GM18858 (cell line): ENCODE results near the gene LRCOL1.
"Not testable (repeated sequence)": the region's sequence is repeated elsewhere in the genome, so short reads cannot be mapped to it uniquely, and the experiment has no call there.

Experiments
- ATAC-seq: cut with Tn5 transposase; IDR thresholded peaks from one replicate; pipeline ENCODE4 v1.9.1; 2021; ENCODE audit not compliant: unreplicated experiment

The LRCOL1 gene

DNA sequence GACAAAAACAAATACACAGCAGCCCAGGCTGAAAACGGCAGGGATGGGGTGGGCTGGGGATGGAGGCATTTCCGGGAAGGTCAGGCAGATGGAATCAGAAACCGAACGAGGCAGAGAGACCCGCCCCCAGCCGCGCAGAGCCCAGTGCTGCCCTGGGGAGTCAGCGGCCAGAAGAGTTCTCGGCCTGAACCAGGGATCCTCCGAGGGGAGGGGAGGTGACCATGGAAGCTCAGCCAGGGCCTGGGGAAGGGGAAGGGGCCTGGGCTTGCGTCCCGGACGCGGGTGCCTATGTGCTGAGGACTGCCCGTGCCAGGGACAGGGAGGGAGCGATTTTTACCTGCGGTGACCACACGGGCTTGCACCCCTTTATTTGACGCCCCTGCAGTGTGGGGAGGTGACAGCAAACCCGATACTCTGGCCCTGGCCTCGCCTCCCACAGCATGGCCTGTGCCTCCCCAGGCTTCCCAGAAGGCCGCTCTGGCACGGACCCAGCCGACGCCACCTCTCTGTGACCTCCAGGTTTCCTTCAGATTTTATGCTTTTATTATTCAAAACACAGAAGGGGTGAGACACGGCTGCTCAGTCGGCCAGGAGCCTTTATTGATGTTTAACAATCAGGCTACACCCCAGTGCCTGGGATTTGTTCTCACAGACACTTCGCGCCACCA, 7.7 kb downstream of the LRCOL1 start:
- no peak for ATAC-seq

DNA sequence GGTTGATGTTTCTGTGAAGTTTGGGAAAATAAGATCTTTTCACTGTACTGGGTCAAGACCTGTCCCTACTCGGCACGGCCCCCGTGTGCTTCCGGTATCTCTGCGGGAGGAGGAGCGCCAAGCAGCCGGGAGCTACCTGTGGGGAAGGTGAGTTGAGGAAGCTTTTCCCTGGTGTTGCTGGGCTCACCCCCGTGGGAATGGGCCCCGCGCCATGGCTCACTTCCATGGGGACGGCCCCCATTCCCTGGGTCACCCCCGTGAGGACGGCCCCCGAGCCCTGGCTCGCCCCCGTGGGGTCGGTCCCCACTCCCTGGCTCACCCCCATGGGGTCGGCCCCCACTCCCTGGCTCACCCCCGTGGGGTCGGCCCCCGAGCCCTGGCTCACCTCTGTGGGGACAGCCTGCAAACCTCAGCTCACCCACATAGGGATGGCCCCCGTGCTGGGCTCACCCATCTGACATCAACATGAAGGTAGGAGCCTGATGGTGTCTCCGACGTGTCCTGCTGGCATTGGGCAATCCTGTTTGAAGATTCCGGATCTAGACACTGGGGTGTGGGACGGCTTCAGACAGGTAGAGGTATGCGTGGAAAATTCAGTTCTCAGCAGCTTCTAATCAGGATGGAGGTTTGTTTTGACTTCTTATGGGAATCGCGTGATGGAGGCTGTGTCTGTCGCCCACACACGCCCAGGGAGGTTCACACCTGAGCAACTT, 9.1 kb downstream of the LRCOL1 start:
- no peak for ATAC-seq

DNA sequence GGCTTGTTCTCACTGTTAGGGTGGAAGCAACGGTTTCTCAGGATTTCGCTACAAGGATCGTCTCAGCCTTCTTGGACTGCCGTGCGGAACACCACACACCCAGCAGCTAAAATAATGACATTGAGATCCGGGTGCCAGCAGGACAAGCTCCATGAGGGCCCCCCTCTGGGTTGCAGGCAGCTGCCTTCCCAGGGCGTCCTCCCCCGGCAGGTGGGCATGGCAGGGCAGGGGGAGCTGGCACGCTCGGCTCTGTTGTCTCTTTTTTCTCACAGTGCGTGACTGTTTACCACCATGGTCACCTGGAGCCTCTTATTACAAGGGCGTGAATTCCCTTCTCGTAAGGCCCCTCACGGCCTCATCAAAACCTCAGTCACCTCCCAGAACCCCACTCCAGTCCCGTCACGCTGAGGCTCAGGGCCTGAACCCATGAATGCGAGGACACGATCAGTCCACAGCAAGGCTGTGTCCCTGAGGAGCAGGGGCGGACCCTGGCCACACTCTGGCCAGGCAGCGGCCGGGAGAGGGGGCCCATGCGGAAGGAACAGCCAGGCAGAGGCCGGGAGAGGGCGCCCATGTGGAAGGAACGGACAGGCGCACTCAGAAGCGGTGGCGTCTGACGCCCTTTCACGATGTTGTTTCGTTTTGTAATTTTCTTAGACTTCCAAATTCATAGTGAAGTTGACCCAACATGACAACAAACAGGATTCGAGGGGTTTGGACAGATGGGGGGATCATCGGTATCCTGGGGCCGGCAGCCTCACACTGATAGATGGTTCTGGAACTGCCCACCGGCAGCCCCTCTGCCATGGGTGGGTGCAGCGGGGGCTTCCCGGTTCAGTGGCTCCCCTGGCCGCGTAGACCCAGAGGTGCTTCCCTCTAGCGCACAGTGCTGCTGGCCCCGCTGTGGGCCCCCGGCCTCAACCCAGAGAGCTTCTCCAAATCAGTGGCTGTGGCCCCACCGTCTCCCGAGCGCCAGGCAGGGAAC, 10.0 kb downstream of the LRCOL1 start:
- no peak for ATAC-seq

DNA sequence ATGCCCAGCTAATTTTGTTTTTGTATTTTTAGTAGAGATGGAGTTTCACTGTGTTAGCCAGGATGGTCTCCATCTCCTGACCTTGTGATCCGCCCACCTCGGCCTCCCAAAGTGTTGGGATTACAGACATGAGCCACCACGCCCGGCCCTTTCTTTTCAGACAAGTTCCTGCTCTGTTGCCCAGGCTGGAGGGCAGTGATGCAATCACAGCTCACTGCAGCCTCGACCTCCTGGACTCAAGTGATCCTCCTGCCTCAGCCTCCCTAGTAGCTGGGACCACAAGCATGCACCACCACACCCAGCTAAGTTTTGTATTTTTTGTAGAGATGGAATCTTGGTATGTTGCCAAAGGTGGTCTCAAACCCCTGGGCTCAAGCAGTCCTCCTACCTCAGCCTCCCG, 10.9 kb downstream of the LRCOL1 start:
- not testable (repeated sequence) for ATAC-seq

DNA sequence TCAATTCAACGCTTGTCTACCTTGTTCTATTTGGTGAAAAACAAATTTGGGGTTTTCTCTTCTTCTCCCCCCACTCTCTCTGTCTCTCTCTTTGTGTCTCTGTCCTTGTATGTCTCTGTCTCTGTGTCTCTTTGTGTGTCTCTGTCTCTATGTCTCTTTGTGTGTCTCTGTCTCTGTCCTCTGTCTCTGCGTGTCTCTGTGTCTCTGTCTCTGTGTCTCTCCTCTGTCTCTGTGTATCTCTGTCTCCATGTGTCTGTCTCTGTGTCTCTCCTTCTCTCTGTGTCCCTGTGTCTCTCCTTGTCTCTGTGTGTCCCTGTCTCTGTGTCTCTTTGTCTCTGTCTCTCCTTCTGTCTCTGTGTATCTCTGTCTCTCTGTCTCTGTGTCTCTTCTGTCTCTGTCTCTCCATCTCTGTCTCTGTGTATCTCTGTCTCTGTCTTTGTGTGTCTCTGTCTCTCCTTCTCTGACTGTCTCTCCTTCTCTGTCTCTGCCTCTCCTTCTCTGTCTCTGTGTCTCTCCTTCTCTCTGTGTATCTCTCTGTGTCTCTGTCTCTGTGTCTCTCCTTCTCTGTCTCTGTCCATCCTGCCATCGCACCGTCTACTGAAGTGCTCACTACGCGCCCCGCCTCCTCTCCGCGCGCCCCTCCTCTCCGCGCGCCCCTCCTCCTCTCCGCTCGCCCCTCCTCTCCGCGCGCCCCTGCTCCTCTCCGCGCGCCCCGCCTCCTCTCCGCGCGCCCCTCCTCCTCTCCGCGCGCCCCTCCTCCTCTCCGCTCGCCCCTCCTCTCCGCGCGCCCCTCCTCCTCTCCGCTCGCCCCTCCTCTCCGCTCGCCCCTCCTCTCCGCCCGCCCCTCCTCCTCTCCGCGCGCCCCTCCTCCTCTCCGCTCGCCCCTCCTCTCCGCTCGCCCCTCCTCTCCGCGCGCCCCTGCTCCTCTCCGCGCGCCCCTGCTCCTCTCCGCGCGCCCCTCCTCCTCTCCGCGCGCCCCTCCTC, 12.8 kb downstream of the LRCOL1 start:
- no peak for ATAC-seq

DNA sequence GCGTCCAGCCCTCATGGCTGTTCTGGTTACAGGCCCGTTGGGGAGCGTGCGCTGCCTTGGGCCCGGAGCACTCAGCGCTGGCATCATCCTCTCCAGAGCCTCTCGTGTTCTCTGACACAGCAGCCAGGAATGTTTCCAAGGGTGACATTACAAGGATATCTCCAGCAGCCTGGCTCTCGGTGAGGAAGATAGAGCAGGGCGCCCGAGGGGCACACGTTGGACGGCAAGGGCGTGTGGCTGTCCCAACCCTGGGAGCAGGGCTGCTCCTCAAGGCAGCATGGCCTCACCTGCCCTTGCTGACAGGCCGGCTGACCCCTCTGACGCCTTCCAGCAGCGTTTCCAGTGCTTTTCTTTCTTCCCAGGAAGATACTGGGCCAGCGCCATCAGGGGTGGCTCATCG, 14.4 kb downstream of the LRCOL1 start:
- no peak for ATAC-seq

DNA sequence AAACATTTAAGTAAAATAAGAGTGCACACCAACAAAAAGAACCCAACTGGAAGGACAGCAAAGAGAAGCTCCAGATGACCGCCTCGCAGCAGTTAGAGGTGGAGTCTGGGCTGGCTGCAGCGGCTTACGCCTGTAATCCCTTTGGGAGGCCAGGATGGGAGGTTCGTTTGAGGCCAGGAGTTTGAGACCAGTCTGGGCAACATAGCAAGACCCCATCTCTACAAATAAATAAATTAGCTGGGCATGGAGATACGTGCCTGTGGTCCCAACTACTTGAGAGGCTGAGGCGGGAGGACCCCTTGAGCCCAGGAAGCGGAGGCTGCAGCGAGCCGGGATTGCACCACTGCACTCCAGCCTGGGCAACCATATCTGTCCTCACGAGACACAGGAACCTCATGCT, 15.2 kb downstream of the LRCOL1 start:
- ATAC-seq, result no peak

DNA sequence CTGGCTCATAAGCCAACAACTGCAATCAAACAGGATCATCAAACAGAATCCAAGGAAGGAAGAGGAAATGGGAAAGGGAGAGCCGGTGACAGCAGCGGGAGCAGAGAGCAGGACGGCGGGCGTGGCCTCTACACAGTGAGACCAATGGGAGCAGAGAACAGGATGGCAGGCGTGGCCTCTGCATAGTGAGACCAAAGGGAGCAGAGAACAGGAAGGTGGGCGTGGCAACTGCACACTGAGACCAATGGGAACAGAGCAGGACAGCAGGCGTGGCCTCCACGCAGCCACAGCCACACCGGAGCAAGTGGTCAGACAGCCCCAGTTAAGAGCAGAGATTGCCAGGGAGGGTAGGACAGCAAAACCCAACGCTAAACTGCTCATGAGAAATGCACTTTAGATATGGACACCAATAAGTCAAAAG, 16.4 kb downstream of the LRCOL1 start:
- no peak for ATAC-seq

DNA sequence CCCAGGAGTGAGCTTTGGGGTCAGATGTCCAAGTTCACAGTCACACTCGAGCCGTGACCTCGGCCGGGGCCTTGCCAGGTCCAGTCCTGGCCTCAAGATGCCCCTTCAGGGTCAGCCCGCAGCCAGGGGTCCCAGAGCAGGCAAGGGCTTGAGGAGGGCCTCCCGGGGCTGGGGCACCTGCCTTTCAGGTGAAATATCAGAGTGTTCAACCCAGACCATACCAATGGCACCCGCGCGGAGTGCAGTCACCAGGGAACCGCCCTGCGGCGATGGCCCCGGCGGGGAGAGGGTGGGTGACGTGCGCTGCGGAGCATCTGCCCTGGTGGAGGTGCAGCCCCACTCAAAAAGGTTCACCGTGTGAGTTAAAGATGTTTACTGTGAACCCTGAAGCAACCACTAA, 16.9 kb downstream of the LRCOL1 start:
- ATAC-seq, result no peak

DNA sequence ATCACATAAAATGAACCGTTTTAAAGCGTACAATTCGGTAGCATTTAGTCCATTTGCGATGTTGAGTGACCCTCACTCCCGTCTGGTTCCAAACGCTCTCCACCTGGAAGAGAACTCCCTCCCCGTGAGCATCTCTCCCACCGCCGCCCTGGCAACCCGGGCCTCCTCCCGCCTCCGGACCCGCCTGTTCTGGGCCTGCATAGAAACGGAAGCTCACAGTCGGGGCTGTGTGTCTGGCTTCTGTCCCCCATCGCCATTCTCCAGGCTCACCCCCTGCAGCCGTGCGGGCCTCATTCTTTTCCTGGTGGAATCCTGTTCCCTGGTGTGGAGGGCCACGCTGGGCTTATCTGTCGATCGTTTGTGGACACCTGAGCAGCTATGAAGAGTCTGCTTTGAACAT, 17.3 kb downstream of the LRCOL1 start:
- no peak for ATAC-seq

DNA sequence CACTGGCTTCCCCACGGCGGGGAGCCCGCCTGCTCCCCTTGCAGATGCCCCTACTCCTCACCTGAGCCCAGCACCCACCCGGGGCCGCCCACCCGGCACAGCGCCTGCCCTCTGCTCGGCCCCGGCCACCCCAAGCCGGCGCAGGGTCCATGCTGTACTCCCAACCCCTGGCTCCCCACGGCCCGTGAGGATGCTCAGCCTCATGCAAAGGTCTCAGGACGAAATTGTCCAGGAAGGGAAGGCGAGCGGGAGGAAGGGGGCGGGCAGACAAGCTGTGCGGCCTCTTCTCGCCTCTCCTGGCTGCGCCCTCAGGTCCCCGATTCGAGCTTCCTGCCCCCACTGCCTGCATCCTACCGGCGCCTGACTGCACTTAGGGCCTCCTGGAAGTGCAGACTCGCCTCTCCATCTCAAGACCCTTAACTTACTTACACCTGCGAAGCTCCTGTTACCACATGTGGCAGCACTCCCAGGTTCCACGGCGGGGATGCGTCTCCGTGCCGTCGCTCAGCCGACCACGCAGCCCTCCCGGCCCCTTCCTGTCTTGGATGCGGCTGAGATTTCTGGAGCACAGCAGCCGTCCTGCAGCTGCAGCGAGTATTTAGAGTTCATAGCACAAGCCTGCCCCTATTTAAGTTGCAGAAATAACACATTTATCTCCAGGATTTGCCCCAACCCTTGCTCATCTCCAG, 18.0 kb downstream of the LRCOL1 start:
- ATAC-seq, result no peak

DNA sequence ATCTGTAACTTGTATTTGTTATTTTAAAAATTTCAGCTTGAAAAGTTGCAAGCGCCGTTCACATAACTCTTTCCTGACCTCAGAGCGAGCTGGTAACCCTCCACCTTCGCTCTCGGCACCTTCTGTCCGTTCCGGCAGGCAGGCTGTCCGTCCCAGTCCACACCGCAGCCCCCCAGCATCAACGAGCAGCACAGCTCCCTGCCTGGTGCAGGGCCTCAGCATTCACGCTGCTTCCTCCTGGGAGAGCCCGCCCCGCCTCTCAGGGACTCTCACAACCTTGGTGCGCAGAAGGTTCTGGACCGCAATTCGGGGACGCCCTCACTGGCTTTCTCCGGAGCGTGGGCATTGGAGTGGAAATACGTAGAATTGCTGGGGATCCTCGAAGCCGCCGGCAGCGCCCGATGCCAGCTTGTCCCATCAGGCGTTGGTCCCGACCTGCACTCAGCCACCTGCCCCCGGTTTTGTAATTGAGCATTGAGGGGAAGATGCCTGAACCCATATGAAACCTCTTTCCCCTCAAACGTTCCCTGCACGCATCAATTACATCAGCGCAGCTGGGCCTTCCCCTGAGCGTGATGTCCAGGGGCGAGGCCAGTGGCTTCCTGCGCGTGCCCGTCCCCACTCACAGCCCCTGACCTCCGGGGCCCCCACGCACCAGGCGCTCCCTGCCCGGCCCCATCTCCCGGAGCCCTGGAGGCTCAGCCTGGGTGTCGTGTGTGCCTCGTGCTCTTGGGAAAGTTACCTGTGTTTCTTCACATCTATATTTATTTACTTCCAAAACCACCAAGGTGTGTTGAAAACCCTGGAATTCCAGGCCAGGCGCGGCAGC, 19.1 kb downstream of the LRCOL1 start:
- ATAC-seq, result no peak

DNA sequence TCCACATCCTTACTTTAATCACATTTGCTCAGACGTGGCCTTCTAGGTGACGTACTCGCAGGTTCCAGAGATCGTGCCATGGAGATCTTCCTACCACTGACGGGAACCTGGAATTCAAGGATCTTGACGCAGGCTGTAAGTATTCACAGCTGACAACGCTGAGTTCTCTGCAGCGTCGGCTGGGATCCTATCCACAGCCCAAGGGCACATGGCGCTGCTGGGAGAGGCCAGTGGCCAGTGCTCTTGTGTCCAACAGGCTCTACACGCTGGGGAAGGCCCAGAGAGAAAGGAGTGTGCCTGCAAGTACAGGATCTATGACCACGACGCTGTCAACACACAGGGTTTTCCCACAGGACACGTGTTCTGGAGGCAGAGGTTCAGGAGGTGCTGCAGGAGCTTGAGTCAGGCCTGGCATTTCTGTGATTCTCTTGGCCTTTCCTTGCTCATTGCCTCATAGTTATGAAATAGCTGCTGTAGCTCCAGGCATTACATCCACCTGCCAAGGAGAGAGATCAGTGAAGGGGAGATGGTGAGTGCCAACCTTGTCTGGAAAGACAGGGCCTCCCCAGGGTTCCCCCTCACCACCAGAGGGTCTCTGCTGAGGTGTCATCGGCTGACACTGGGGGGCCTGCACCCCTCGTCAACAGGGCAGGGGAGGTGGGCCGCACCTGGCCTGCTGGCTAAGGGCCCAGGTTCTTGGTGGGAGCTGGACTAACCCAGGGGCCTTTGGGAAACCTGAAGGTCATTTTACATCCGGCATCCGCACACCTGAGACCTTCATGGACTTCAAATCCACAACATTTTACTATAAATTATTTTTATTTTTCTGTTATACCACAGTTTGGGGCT, 21.3 kb downstream of the LRCOL1 start:
- ATAC-seq, result no peak

DNA sequence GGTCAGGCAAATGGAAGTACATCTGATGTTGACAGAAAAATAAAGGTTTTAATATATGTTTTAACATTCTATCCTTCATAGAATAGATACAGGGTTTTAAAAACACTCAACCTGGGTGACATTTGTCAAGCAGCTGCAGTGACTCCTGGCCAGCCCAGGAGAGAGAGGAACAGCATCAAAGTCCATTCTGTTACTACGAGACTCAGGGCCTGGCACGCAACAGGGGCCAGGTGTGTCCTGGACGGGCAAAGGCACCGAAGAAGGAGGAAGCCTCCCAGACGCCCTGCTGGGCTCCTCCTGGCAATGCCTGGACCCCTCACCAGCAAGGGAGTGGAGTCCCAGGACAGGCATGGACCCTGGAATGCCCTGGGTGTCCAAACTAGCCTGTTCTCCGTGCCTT, 22.1 kb downstream of the LRCOL1 start:
- ATAC-seq, result no peak

DNA sequence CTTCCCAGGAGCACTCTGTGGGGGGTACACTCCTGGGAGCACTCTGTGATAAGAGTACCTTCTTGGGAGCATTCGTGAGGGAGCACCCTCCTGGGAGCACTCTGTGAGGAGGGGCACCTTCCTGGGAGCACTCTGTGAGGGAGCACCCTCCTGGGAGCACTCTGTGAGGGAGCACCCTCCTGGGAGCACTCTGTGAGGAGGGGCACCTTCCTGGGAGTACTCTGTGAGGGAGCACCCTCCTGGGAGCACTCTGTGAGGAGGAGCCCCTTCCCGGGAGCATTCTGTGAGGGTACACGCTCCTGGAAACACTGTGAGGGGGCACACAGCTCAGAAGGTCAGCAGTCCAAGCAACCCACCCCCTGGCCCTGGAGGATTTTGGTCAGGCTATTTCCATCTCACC, 22.6 kb downstream of the LRCOL1 start:
- ATAC-seq, result no peak

DNA sequence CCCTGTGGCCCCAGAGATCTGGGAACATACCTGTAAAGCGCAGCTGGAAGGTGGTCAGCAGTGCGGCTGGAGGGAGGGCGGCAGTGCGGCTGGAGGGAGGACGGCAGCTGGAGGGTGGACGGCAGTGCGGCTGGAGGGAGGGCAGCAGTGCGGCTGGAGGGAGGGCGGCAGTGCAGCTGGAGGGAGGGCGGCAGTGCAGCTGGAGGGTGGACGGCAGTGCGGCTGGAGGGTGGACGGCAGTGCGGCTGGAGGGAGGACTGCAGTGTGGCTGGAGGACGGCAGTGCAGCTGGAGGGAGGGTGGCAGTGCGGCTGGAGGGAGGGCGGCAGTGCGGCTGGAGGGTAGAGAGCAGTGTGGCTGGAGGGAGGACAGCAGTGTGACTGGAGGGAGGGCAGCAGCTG, 23.5 kb downstream of the LRCOL1 start:
- ATAC-seq, result no peak

DNA sequence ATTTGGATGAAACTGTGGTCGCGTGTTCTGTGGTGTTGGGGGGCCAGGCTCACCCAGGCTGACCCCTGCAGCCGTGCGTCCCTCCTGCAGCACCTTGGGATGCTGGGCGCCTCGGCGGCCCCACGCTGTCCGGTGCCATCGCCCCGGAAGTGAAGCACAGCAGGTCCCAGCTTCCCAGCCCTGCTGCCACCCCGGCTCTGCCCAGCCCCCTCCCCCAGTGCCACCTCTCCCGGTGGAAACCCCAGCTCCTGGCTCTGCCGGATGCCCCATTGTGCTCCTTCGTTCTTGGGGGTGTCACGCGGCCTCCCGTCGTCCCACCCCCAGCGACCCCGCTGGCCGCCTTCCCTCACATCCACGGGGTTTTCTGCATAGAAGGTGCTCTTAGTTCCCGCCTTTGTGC, 25.2 kb downstream of the LRCOL1 start:
- no peak for ATAC-seq

DNA sequence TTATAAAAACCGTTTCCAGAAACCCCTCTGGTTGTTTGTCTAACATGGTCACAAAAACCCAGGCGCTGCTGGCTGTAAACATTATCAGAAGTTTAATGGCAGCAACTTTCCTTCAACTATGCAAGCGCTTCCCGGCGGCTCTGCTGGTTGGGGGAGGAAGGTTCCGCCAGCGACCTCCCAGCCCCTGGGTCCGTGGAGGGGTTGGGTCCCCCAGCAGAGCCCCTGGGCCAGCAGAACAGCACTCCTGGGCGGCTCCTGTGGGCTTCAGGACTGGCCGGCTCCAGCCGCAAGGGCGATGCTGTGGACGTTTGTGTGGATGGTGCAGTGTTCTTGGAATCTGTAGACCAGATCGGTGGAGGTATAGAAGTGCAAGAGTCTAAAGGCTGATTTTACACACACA, 26.0 kb downstream of the LRCOL1 start:
- no peak for ATAC-seq
